Measurements from ENCODE around the gene UQCRH. TPM values are rescaled to one million over a fixed set of nuclear protein-coding genes. Genes with fewer than 3 reads are reported as not detected.

UQCRH gene
- total RNA-seq (2021) (584 to 663 TPM (median 611 TPM) in 3 replicates), Bru-seq, nascent RNA (percentile 97 among the genes with signal in this experiment)
- long read RNA-seq, experiment 1, transcript UQCRH-205 (5 exons, 674 nt): minor isoform, 9 of 410 reads
- long read RNA-seq, experiment 1, transcript UQCRH-201 (4 exons, 604 nt): major isoform, 350 of 410 reads
- long read RNA-seq, experiment 1, transcript UQCRH-202 (2 exons, 621 nt): minor isoform, 10 of 410 reads
- long read RNA-seq, experiment 1, partial matches to known transcripts: 10 of 410 reads
- long read RNA-seq, experiment 1, other reads (novel, unspliced or antisense): 30 of 410 reads
- long read RNA-seq, experiment 2, transcript UQCRH-205 (5 exons, 674 nt): minor isoform, 25 of 837 reads
- long read RNA-seq, experiment 2, transcript UQCRH-201 (4 exons, 604 nt): major isoform, 594 of 837 reads
- long read RNA-seq, experiment 2, transcript UQCRH-202 (2 exons, 621 nt): minor isoform, 20 of 837 reads
- long read RNA-seq, experiment 2, partial matches to known transcripts: 13 of 837 reads
- long read RNA-seq, experiment 2, other reads (novel, unspliced or antisense): 183 of 837 reads
- long read RNA-seq, experiment 3, transcript UQCRH-205 (5 exons, 674 nt): minor isoform, 8 of 34 reads
- long read RNA-seq, experiment 3, transcript UQCRH-201 (4 exons, 604 nt): major isoform, 10 of 34 reads
- long read RNA-seq, experiment 3, transcript UQCRH-202 (2 exons, 621 nt): minor isoform, 6 of 34 reads
- long read RNA-seq, experiment 3, partial matches to known transcripts: 1 of 34 reads
- long read RNA-seq, experiment 3, other reads (novel, unspliced or antisense): 9 of 34 reads

GRCh38 chr1:46303038-46303871 is at the start of gene UQCRH, which contains the start of gene LRRC41:
Gene UQCRH (plus strand): TSS chr1:46303698. CDS start chr1:46303767, 69 bp downstream.
Gene LRRC41 (minus strand): TSS chr1:46303616. CDS start chr1:46303322, 294 bp downstream.
- POLR2A ChIA-PET: interaction anchor here (0.6 to 2.5 kb wide), 6 partner anchors 10 to 781 kb away, joined by 3 to 13 read pairs (median 4); partner anchors contain the start of genes NSUN4, PRDX1 and RAD54L
- H3K27ac Mint-ChIP-seq: peak within 1 kb of the TSS; percentile 98
- H3K4me1 Mint-ChIP-seq: peaks cover 58% of the 10 kb centered on the region
- H3K27me3 Mint-ChIP-seq (ENCODE audit: low read depth): no peaks in the 10 kb centered on the region
- CTCF ChIA-PET: interaction anchor here (0.6 to 2.3 kb wide), 9 partner anchors 30 to 103 kb away, joined by 3 to 9 read pairs (median 5); partner anchors contain the start of genes NSUN4 and RAD54L
- DNase-seq (ENCODE audit: low spot score): peak; percentile 94
- peaks cover 20% of the 10 kb centered on the region for H3K36me3 Mint-ChIP-seq
- peak; percentile 72 for ATAC-seq
- H3K9me3 Mint-ChIP-seq: no peaks in the 10 kb centered on the region
- peak within 1 kb of the TSS; percentile 100 for H3K4me3 Mint-ChIP-seq
- TF ChIP-seq, protein P1, sequence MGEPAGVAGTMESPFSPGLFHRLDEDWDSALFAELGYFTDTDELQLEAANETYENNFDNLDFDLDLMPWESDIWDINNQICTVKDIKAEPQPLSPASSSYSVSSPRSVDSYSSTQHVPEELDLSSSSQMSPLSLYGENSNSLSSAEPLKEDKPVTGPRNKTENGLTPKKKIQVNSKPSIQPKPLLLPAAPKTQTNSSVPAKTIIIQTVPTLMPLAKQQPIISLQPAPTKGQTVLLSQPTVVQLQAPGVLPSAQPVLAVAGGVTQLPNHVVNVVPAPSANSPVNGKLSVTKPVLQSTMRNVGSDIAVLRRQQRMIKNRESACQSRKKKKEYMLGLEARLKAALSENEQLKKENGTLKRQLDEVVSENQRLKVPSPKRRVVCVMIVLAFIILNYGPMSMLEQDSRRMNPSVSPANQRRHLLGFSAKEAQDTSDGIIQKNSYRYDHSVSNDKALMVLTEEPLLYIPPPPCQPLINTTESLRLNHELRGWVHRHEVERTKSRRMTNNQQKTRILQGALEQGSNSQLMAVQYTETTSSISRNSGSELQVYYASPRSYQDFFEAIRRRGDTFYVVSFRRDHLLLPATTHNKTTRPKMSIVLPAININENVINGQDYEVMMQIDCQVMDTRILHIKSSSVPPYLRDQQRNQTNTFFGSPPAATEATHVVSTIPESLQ (CRISPR knock-in tag; IDR thresholded peaks at IDR 0.05): no peak
- TF ChIP-seq CREM (CRISPR knock-in tag; IDR thresholded peaks at IDR 0.05): 0 out of 2 replicates have a peak, but pooled peaks have one; percentile 42
- no peak for TF ChIP-seq HMGA2 (CRISPR knock-in tag; IDR thresholded peaks at IDR 0.05)
- 0 out of 2 replicates have a peak, but pooled peaks have one; percentile 64 for TF ChIP-seq ZBTB43 (CRISPR knock-in tag; IDR thresholded peaks at IDR 0.05)
- 0 out of 2 replicates have a peak, but pooled peaks have one; percentile 3 for TF ChIP-seq ETV6 (CRISPR knock-in tag; IDR thresholded peaks at IDR 0.05)
- no peak for TF ChIP-seq NR3C1 (CRISPR knock-in tag; conservative IDR thresholded peaks at IDR 0.05; ENCODE audit: low read depth)
- TF ChIP-seq, protein P2, sequence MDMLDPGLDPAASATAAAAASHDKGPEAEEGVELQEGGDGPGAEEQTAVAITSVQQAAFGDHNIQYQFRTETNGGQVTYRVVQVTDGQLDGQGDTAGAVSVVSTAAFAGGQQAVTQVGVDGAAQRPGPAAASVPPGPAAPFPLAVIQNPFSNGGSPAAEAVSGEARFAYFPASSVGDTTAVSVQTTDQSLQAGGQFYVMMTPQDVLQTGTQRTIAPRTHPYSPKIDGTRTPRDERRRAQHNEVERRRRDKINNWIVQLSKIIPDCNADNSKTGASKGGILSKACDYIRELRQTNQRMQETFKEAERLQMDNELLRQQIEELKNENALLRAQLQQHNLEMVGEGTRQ (CRISPR knock-in tag; IDR thresholded peaks at IDR 0.05): peak; percentile 57
- TF ChIP-seq ZNF263 (CRISPR knock-in tag; IDR thresholded peaks at IDR 0.05; ENCODE audit: low read depth): no peak
- no peak for TF ChIP-seq TP53 (CRISPR knock-in tag; IDR thresholded peaks at IDR 0.05)
- 0 out of 2 replicates have a peak, but pooled peaks have one; percentile 6 for TF ChIP-seq FOXK1 (CRISPR knock-in tag; IDR thresholded peaks at IDR 0.05)
- TF ChIP-seq GABPB1 (CRISPR knock-in tag; IDR thresholded peaks at IDR 0.05): no peak; the same call in 1 of the 2 replicates
- no peak for TF ChIP-seq SMAD4 (CRISPR knock-in tag; IDR thresholded peaks at IDR 0.05)
- no peak for TF ChIP-seq NFE2L1 (CRISPR knock-in tag; IDR thresholded peaks at IDR 0.05)
- no peak for TF ChIP-seq SOX15 (CRISPR knock-in tag; IDR thresholded peaks at IDR 0.05)
- TF ChIP-seq, protein P3, sequence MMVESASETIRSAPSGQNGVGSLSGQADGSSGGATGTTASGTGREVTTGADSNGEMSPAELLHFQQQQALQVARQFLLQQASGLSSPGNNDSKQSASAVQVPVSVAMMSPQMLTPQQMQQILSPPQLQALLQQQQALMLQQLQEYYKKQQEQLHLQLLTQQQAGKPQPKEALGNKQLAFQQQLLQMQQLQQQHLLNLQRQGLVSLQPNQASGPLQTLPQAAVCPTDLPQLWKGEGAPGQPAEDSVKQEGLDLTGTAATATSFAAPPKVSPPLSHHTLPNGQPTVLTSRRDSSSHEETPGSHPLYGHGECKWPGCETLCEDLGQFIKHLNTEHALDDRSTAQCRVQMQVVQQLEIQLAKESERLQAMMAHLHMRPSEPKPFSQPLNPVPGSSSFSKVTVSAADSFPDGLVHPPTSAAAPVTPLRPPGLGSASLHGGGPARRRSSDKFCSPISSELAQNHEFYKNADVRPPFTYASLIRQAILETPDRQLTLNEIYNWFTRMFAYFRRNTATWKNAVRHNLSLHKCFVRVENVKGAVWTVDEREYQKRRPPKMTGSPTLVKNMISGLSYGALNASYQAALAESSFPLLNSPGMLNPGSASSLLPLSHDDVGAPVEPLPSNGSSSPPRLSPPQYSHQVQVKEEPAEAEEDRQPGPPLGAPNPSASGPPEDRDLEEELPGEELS (CRISPR knock-in tag; IDR thresholded peaks at IDR 0.05): 0 out of 2 replicates have a peak, but pooled peaks have one; percentile 30
- TF ChIP-seq, protein P4, sequence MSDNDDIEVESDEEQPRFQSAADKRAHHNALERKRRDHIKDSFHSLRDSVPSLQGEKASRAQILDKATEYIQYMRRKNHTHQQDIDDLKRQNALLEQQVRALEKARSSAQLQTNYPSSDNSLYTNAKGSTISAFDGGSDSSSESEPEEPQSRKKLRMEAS (CRISPR knock-in tag; IDR thresholded peaks at IDR 0.05): peak; percentile 77; the same call in 1 of the 2 replicates
- TF ChIP-seq, protein P5, sequence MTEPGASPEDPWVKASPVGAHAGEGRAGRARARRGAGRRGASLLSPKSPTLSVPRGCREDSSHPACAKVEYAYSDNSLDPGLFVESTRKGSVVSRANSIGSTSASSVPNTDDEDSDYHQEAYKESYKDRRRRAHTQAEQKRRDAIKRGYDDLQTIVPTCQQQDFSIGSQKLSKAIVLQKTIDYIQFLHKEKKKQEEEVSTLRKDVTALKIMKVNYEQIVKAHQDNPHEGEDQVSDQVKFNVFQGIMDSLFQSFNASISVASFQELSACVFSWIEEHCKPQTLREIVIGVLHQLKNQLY (CRISPR knock-in tag; IDR thresholded peaks at IDR 0.05): no peak
- 0 out of 2 replicates have a peak, but pooled peaks have one; percentile 66 for TF ChIP-seq ARID4B (CRISPR knock-in tag; IDR thresholded peaks at IDR 0.05; ENCODE audit: borderline replicate concordance)
- 0 out of 2 replicates have a peak, but pooled peaks have one; percentile 16 for TF ChIP-seq MYBL2 (CRISPR knock-in tag; IDR thresholded peaks at IDR 0.05)
- no peak for TF ChIP-seq ATF1 (CRISPR knock-in tag; IDR thresholded peaks at IDR 0.05)
- no peak for TF ChIP-seq ZNF138 (CRISPR knock-in tag; conservative IDR thresholded peaks at IDR 0.05)
- no peak for TF ChIP-seq ESRRA (CRISPR knock-in tag; IDR thresholded peaks at IDR 0.05; ENCODE audit: borderline replicate concordance)
